ENCODE measurements around the gene XPR1.
A peak's percentile ranks its signal among the peaks of the same experiment; 100 is the strongest.

The XPR1 gene

DNA sequence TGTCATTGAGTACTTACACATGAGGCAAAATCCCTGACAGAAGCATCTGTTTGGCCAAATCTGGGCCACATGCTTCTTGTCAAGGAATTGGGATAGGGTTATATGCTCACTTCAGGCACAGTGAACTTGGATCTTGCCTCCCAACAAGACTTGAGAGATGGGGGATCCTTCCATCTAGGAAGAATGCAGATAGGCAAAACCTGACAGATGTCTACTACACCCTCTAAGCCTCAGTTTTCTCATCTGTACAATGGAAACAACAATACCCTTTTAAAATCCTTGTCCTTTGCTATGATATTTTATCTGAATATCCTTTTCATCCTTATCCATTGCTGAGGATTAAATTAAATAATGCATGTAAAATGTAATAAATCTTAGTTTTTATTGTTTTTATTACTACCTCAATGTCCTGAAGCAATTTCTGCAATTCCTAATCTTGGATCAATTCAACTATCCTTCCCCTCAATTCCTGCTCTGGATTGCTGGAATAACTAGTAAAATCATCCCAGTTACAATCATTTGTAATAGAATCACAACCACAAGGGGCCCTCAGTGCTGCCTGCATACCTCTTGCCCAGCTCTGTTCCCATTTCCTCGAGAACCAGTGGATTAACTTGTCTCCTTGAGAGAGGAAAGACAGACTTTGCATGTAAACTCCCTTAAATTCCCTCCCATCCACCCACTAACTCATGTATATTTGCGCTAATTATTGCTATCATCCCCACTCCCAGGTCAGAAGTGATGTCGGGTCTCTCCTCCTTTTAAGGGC, 8.1 kb upstream of the XPR1 start:
- peak in 1 of 2 experiments; percentile 21 for DNase-seq (ENCODE audit: low spot score in 2 of 2)
- Histone ChIP-seq H3K4me3 (no peak overlapping the region), H3K27me3 (ENCODE audit: low read depth) (no peaks in the 10 kb centered on the region), H3K4me1 (peaks cover 12% of the 10 kb centered on the region), H3K36me3 (replicated peaks) (no peaks in the 10 kb centered on the region), H3K9me3 (no peaks in the 10 kb centered on the region)
- in situ Hi-C loops (cut with MboI; ENCODE audit: low sequenced_read_pairs), result no loop called here

DNA sequence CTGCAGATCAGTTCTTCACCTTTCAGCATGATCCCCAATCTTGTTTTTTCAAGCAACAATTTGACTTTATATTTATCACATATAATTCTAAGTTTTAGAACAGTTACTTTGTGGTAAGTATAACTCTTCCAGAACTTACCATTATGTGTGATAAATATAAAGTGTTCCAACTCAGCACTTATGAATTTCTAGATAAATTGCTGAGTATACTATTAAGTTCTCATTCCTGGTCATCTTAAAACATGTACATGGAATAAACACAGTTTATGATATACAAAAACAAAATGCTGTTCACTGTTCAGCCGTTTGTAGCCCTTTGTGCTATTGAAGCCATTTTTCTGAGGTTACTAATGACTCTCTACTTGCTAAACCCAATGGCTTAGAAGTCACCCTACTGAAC, 5.1 kb upstream of the XPR1 start:
- in situ Hi-C loops (cut with MboI; ENCODE audit: low sequenced_read_pairs), result loop anchor here (25.0 kb wide), 1 partner anchor 236 kb away; no protein-coding TSS in a partner anchor
- Histone ChIP-seq H3K27me3 (ENCODE audit: low read depth) (no peaks in the 10 kb centered on the region), H3K4me3 (no peak overlapping the region), H3K4me1 (peaks cover 4% of the 10 kb centered on the region), H3K9me3 (no peaks in the 10 kb centered on the region), H3K36me3 (replicated peaks) (no peaks in the 10 kb centered on the region)
- no peak for DNase-seq (ENCODE audit: low spot score in 2 of 2)

DNA sequence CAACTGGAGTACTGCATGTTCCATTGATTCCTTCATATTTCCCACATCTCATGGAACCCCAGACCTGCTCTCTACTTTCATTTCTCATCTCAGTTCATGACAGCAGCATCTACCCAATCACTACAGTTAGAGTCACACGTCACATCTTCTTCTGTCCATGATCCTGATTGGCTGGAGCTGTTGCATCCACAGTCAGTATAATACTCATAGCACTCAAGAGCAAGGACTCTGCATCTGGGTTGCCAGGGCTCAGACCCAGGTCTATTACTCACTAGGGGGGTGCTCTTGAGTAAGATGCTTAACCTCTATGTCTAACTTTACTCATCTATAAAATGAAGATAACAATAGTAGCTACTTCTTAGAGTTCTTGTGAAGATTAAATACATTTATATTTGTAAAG, 4.4 kb upstream of the XPR1 start:
- in situ Hi-C loops (cut with MboI; ENCODE audit: low sequenced_read_pairs), result loop anchor here (25.0 kb wide), 1 partner anchor 235 kb away; no protein-coding TSS in a partner anchor
- H3K36me3 ChIP-seq (replicated peaks), result no peaks in the 10 kb centered on the region; the same call in 1 of the 2 replicates
- H3K27me3 ChIP-seq (ENCODE audit: low read depth), result no peaks in the 10 kb centered on the region
- H3K4me1 ChIP-seq, result peaks cover 3% of the 10 kb centered on the region
- no peak overlapping the region for H3K4me3 ChIP-seq
- H3K9me3 ChIP-seq, result no peaks in the 10 kb centered on the region
- DNase-seq (ENCODE audit: low spot score in 2 of 2), result no peak

DNA sequence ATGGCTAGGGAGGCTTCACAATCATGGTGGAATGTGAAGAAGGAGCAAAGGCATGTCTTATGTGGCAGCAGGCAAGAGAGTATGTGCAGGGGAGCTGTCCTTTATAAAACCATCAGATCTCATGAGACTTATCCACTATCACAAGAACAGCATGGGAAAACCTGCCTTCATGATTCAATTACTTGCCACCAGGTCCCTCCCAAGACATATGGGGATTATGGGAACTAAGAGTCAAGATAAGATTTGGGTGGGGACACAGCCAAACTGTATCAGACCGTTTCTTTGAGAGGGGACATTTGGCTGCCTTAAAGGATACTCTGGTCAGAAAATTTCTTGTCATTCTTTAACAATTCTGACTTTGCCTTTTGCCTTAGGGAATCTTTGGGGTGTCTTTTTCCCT, 3.2 kb upstream of the XPR1 start:
- Histone ChIP-seq H3K27me3 (ENCODE audit: low read depth) (no peaks in the 10 kb centered on the region), H3K9me3 (no peaks in the 10 kb centered on the region), H3K36me3 (replicated peaks) (no peaks in the 10 kb centered on the region; the same call in 1 of the 2 replicates), H3K4me1 (peaks cover 13% of the 10 kb centered on the region), H3K4me3 (no peak overlapping the region)
- no peak for DNase-seq (ENCODE audit: low spot score in 2 of 2)
- in situ Hi-C loops (cut with MboI; ENCODE audit: low sequenced_read_pairs), result loop anchor here (25.0 kb wide), 1 partner anchor 234 kb away; no protein-coding TSS in a partner anchor

DNA sequence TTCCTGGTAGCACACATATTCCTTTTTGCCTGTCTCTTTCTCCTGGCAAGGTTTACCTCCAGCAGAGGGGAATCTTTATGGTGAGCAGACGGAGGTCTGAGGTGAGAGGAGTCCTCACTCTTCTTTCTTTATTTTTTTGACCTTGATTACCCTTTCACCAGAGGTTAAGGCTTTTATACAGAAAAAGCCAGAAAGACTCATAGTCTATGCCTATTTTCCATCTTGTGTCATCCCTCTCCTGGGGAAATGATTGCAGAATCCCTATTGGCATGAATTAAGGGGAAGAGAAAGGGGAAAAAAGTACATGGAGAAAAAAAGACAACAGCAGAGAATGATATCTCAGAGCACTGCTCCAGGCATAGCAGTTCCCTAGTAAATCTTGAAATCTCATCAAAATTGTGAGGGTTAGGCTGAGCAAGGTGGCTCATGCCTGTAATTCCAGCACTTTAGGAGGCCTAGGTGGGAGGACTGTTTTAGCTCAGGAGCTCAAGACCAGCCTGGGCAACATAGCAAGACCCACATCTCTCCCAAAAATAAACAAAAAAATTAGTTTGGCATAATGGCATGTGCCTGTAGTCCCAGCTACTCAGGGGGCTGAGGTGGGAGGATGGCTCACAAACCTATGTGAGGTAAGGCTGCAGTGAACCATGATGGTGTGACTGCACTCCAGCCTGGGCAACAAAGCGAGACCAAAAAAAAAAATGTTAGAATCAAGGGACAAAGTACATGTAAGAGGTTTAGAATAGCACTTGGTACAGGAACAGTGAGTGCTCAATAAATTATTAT, 1.2 kb upstream of the XPR1 start:
- Histone ChIP-seq H3K36me3 (replicated peaks) (no peaks in the 10 kb centered on the region; the same call in 1 of the 2 replicates), H3K4me3 (no peak overlapping the region), H3K9me3 (no peaks in the 10 kb centered on the region), H3K27me3 (ENCODE audit: low read depth) (no peaks in the 10 kb centered on the region), H3K4me1 (peaks cover 22% of the 10 kb centered on the region)
- in situ Hi-C loops (cut with MboI; ENCODE audit: low sequenced_read_pairs), result loop anchor here (25.0 kb wide), 1 partner anchor 232 kb away; no protein-coding TSS in a partner anchor
- no peak for DNase-seq (ENCODE audit: low spot score in 2 of 2)

DNA sequence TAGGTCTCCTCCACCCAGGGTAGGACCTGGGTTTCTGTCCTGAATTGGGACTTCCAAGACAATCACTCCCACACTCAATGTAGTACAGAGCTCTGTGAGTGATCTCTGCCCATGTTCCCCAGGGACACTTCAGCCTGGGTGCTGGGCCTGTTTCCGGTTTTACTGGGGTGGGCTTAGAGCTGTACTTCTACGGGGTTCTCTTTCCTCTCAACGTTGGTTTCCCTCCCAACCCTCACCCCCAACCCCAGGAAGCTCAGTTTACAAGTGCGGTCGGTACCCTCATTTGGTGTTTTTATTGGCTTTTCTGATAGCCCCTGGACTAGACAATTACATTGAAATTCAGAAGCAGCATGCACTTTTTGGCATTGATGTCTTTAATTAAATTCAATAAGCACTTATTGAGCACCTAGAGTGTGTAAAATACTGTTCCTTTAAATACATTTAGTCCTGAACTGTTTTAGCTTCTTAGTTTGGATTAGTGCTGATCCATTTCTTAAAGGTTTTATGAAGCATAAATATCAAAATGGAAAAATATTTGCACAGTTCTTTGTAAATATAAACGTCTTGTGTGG, 542 bp upstream of the XPR1 start:
- no peaks in the 10 kb centered on the region for H3K9me3 ChIP-seq
- peak overlapping the region; percentile 96 for H3K4me3 ChIP-seq
- in situ Hi-C loops (cut with MboI; ENCODE audit: low sequenced_read_pairs), result loop anchor here (25.0 kb wide), 1 partner anchor 231 kb away; no protein-coding TSS in a partner anchor
- H3K4me1 ChIP-seq, result peaks cover 27% of the 10 kb centered on the region
- no peaks in the 10 kb centered on the region; the same call in 1 of the 2 replicates for H3K36me3 ChIP-seq (replicated peaks)
- no peaks in the 10 kb centered on the region for H3K27me3 ChIP-seq (ENCODE audit: low read depth)
- DNase-seq (ENCODE audit: low spot score in 2 of 2), result no peak

DNA sequence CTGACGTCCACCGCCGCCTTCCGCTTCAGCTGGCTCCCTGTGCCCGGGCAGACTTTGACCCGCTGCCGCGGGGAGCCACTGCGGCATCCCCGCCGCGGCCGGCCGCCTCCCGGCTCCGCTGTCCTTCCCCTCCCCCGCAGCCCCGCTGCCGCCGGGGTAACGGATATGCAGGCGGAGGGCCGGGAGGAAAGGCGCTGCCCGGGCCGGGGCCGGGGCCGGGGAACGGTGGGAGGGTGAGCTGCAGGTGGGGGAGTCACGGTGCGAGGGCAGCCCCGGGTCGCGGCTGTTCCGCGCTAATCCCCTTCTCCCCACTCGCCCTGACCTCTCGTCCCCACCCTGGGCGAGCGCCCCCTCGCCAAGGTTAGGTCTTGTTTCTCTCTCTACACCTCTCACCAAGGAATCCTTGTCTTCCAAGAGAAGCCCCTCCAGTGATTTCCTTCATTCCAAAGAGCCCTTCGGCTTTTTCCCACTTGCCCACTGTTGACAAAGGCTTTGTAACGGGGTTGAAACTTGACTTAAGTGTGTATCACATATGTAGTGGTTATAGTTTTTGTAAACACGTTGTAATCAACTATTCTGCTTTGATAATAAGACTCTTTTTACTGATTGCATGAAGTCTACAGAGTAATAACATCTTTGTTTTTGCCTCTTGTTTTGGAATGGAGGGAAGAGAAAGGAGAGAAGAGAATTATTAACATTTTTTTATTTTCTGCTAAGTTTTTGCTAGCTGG, 669 bp downstream of the XPR1 start:
- peaks cover 27% of the 10 kb centered on the region for H3K4me1 ChIP-seq

DNA sequence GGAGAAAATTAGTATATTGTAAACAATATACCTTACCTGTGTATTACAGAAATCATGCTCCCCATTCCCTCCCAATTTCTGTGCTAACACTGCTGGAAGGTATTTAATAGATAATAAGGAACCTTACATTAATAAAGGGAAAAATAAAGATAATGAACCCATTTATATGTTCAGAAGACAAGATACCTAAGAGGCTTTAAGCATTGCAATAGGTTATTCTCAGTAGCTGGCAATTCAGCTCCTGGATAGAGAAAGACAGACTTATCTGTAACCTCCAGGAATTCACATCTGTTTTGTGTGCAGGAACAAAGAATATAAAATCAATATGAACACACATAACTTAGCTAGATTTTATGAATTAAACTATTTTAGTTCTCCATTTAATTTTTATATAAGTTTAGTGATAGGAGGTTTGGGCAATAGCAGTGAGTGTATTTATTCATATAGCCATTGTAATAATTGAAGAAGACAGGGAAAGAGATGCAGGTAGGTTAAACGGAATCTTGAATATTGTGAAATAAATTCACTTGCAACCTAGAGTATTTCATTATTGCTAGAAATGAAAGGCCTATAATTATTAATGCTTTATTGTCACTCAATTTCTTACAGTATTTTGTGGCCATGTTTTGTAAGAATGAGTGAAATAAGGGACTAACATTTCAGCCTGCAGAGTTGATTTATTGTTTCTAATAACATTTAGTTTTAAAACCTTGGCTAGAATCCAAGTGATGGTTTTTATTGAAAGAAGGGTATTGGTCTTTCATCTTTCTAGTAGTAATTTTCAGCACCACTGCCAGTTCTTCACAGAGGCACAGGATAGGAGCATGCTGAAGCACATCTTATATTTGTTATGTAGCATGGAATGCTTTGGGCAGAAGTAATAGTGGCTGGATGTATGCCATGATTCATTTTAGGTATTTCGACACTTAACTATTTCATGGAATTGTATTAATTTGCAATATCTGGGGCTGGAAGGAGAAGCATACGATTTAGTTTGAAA, 1.5 kb downstream of the XPR1 start:
- Histone ChIP-seq H3K9me3 (no peaks in the 10 kb centered on the region), H3K27me3 (ENCODE audit: low read depth) (no peaks in the 10 kb centered on the region), H3K36me3 (replicated peaks) (no peaks in the 10 kb centered on the region; the same call in 1 of the 2 replicates), H3K4me1 (peaks cover 27% of the 10 kb centered on the region), H3K4me3 (peak overlapping the region; percentile 96)
- in situ Hi-C loops (cut with MboI; ENCODE audit: low sequenced_read_pairs), result loop anchor here (25.0 kb wide), 1 partner anchor 229 kb away; no protein-coding TSS in a partner anchor
- DNase-seq (ENCODE audit: low spot score in 2 of 2), result peak in 1 of 2 experiments; percentile 32

More for the DNA sequence above, 669 bp downstream of the XPR1 start:
- DNase-seq (ENCODE audit: low spot score in 2 of 2), result peak; percentile 54 to 70
- no peaks in the 10 kb centered on the region for H3K9me3 ChIP-seq
- H3K4me3 ChIP-seq, result peak overlapping the region; percentile 96
- H3K27me3 ChIP-seq (ENCODE audit: low read depth), result no peaks in the 10 kb centered on the region
- no peaks in the 10 kb centered on the region; the same call in 1 of the 2 replicates for H3K36me3 ChIP-seq (replicated peaks)
- in situ Hi-C loops (cut with MboI; ENCODE audit: low sequenced_read_pairs), result loop anchor here (25.0 kb wide), 1 partner anchor 230 kb away; no protein-coding TSS in a partner anchor

DNA sequence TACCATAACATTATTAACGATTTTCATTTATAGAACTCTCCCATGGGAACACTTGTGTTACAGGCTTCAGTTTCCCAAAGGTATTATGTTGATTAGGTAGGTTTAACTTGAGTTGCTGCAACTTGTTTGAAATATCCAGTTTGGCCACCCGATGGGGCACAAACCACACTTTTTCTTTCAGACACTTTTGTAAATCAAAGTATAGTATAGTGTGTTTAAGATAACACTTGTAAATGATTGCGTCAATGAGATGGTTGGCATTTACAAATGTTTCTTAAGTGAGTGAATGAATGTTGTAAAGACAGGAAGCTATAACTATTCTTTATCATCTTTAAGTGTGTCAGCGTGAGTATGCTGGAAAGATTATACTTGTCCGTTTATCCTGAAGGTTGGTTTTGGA, 4.3 kb downstream of the XPR1 start:
- DNase-seq (ENCODE audit: low spot score in 2 of 2), result peak; percentile 20 to 41
- in situ Hi-C loops (cut with MboI; ENCODE audit: low sequenced_read_pairs), result loop anchor here (25.0 kb wide), 1 partner anchor 226 kb away; no protein-coding TSS in a partner anchor
- Histone ChIP-seq H3K36me3 (replicated peaks) (no peaks in the 10 kb centered on the region; the same call in 1 of the 2 replicates), H3K27me3 (ENCODE audit: low read depth) (no peaks in the 10 kb centered on the region), H3K4me3 (no peak overlapping the region), H3K9me3 (no peaks in the 10 kb centered on the region), H3K4me1 (peaks cover 33% of the 10 kb centered on the region)

DNA sequence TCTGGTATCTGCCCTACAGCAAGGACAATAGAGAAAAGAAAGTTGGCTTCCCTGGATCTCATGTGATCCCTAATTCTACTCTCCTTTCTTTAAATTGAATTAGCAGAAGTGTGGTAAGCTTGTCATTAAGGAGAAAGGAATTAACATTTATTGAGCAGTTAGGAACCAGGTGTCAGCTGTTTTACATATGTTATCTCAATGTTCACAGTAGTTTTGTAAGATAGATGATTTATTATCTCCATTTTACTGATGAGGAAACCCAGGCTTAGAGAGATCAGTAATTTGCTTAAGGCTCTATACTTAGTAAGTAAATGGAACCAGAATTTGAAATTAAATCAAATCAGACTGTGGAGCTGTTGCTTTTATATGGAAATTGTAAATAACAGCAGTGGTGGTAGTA, 8.0 kb downstream of the XPR1 start:
- no peaks in the 10 kb centered on the region for H3K27me3 ChIP-seq (ENCODE audit: low read depth)
- in situ Hi-C loops (cut with MboI; ENCODE audit: low sequenced_read_pairs), result loop anchor here (25.0 kb wide), 1 partner anchor 222 kb away; no protein-coding TSS in a partner anchor
- no peak overlapping the region for H3K4me3 ChIP-seq
- H3K9me3 ChIP-seq, result no peaks in the 10 kb centered on the region
- peaks cover 13% of the 10 kb centered on the region for H3K4me1 ChIP-seq
- H3K36me3 ChIP-seq (replicated peaks), result no peaks in the 10 kb centered on the region
- no peak for DNase-seq (ENCODE audit: low spot score in 2 of 2)

DNA sequence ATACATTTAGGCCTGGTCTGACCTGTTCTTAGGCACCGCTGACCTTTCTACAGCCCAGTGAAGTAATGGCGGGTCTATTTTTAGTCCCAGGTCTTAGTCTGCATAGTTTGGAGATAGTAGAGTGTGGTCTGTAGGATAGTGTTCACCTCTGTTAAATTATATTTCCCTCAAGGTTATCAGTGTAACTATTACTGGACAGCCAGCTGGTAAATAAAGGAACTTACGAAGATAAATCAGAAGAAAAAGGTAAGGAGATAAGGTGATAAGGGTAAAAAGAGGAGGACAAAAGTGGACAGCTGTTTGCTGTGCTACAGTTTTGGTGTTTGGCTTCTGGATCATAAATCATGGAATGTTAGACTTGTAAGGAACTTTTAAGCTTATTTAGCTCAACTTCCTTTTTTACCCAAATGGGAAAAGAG, 8.7 kb downstream of the XPR1 start:
- in situ Hi-C loops (cut with MboI; ENCODE audit: low sequenced_read_pairs), result loop anchor here (25.0 kb wide), 1 partner anchor 222 kb away; no protein-coding TSS in a partner anchor
- H3K4me1 ChIP-seq, result peaks cover 11% of the 10 kb centered on the region
- DNase-seq (ENCODE audit: low spot score in 2 of 2), result no peak
- H3K9me3 ChIP-seq, result no peaks in the 10 kb centered on the region
- no peaks in the 10 kb centered on the region for H3K36me3 ChIP-seq (replicated peaks)
- H3K4me3 ChIP-seq, result no peak overlapping the region
- no peaks in the 10 kb centered on the region for H3K27me3 ChIP-seq (ENCODE audit: low read depth)

DNA sequence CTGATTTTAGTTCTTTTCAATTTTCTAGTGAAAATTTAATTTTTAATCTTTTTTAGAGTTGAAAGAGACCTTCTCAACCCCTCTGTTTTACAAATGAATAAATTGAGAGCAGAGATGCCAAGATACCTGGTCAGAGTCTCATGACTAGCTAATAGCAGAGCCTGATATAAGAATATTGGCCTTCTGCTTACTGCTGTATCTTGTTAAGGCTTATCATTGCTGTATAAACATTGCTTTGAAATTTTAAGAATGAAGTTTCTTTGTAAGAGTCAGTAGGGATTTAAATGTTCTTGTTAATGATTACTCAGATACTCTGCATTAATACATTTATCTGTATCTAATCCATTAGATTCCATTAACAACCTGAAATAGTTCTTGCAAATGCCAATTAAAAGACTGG, 9.8 kb downstream of the XPR1 start:
- DNase-seq (ENCODE audit: low spot score in 2 of 2), result no peak
- in situ Hi-C loops (cut with MboI; ENCODE audit: low sequenced_read_pairs), result loop anchor here (25.0 kb wide), 1 partner anchor 221 kb away; no protein-coding TSS in a partner anchor
- no peaks in the 10 kb centered on the region for H3K9me3 ChIP-seq
- no peaks in the 10 kb centered on the region for H3K27me3 ChIP-seq (ENCODE audit: low read depth)
- H3K4me3 ChIP-seq, result no peak overlapping the region
- no peaks in the 10 kb centered on the region for H3K36me3 ChIP-seq (replicated peaks)
- peaks cover 5% of the 10 kb centered on the region for H3K4me1 ChIP-seq
